ENCODE data around the gene CEP83.

The CEP83 gene

DNA sequence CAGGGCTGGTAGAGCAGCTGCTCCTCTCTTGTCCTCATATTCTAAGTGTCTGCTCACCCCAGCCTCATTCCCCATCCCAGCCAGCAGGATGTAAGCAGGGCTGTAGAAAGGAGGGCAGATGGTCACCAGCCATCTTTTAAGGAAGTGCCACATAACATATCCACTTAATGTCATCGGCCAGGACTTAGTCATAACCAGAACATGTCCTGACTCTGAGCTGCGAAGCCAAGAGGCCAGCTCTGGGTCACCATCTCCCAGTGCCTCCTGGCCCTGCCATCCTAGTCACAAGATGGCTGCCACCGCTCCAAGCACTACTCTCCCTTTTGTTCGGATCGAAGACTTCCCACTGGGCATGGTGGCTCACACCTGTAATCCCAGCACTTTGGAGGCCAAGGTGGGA lies 187.4 kb downstream of the CEP83 start:
- peak; percentile 47 for FAIRE-seq

DNA sequence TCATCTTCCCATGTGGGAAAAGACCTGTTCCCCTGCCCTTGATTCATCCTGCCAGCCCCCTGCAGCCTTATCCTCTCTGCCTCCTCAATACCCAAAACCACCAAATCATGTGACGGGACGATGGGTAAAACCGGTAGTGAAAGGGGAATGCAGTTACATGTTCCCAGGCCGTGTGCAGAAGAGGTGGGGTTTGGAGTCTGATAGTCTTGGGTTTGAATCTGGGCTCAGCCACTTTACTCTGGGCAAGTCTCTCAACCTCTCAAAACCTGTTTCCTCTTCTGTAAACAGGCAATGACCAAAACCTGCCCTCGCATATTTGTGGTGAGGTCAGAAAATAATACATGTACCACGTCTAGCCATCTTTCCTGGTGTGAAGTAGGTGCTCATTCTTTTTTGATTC lies 188.3 kb downstream of the CEP83 start:
- peak; percentile 94 for FAIRE-seq

More for the DNA sequence above, 187.4 kb downstream of the CEP83 start:
- no peak for DNase-seq (ENCODE audit: insufficient read length, low spot score)

DNA sequence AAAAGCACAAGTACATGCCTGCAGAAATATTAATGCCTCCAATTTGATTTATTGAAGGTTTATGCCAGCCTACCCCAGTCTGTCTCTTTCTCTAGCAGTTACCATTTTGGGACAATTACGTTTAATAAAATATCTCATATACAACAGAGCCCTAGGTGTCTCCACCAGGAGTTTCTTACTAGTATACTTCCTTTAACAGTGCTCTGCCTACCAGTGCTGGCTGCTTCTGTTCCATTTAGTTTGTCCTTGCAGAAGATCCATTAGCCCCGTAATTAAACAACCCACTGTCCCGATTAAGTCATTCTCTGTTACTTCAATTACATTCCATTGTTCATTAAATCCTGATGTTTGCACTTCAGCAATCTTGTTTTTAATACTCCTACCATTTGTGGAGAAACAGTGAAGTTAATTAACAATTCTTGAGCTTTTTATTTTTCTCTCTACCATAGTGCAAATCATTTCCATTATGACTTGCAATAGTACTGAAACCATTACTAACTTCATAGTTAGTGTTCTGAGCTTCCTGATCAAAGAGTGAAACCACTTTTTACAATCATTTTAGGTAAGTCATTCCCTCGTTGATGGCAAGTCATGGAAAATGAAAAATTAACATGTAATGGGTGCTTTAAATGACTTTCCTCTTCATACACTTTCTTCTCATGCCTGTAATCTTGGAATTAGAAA lies 190.2 kb downstream of the CEP83 start:
- no peak for DNase-seq (ENCODE audit: insufficient read length, low spot score)
- peak; percentile 83 for FAIRE-seq

More for the DNA sequence above, 188.3 kb downstream of the CEP83 start:
- DNase-seq (ENCODE audit: insufficient read length, low spot score) = no peak

DNA sequence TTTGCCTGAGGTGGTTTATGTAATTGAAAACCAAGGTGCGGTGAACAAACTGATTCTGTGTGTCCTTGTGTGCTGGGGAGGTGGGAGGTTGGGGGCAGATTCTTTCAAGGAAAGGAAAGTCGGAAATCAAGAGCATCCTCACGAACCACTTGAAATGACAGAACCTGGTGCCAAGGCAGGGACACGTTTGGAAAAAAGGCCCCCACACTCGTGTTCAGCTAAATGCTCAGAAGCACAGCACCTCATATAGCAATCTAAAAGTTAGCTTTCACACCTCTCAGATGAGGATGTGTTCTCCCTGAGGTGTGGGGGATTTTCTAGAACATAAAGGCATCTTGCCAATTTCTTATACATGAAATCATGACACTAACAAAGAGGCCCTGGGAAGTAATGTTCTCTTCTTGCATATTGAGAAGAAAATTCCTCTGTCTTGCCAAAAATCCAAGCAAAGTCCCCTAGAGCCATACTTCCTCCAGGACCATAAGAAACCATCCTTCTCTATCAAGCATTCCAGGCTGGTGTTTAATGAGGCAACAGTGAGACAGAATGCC lies 191.7 kb downstream of the CEP83 start:
- FAIRE-seq (peak; percentile 82), DNase-seq (ENCODE audit: insufficient read length, low spot score) (no peak)

DNA sequence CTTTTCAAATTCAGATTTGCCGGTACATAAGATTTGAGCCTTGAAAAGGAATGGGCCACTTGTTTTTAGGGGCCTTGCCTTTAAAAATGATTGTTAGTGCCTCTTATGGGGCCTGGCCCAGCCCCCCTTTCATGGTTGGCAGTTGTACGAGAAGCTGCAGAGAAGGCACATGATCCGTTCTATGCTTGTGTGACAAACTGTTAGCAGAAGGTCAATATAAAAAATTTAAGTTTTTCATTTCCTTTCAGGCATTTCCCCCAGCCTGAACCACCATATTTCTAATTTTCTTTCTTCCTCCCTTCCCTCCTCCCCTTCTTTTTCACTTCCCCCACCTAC lies 192.2 kb downstream of the CEP83 start:
- FAIRE-seq (peak; percentile 33), DNase-seq (ENCODE audit: insufficient read length, low spot score) (no peak)

DNA sequence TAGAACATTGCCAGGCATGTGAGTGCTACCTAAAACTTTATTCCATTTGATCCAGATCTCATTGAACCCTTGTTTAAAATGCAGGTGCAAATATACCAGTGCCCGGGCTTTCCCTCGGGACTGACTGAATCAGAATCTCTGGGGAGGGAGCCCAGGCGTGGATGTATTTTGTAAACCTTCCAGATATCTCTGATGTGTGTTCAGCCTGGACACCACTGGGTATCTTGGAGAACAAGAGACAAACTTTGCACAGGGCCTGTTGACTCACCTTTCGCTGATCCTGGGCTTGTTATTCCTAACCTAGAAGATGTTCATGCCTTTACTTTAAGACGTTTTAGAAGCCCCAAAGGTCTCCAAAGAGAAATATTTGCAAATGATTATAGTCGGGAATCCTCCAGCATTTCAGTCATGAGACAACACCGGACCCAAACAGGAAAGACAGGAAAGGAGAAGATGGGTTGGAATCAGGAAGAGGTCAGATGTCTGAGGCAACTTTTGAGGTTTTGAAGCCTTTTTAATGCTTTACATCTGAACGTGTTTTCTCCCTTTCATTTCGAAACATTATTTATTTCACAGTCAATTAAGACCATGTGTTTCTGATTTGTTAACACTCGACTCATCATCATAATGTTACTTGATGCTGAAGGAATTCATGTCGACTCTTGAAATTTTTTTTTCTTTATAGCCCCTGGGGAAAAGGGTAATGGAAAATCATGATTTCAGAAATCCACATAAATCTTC lies 192.7 kb downstream of the CEP83 start:
- FAIRE-seq (peak; percentile 80), DNase-seq (ENCODE audit: insufficient read length, low spot score) (no peak)

DNA sequence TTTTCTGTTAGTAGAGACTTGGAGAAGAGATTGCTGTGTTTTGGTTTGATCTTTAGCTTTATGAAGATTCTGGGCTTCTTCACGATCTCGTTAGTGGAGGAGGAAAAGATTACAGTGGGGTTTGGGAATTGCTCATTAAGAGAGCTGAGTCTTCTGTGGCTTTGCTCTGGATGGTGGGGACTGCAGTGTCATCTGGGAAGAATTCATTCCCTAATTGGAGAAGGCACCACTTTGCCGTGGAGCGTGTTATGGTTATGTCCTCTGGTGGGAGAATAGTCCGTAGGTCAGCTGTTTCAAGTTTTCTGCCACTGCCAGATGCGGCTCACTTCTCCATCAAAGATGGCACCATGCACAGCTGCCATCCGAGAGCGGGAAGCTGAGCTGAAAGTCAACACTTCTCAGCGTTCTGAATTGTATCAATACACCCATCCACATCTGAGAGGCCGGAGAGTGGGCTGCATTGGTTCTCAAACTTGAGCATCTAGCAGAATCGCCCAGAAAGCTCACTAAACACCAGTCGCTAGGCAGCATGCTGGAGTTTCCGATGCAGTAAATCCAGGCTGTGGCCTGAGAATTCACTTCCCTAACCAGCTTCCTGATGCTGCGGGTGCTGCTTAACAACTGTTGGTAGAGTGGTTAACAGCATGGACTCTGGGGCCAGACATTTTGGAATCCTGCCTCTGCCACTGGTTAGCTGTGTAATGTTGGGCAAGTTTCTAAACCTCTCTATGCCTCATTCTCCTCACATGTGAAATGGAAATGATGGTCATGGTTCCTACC lies 193.5 kb downstream of the CEP83 start:
- DNase-seq (ENCODE audit: insufficient read length, low spot score) (no peak), FAIRE-seq (no peak)

DNA sequence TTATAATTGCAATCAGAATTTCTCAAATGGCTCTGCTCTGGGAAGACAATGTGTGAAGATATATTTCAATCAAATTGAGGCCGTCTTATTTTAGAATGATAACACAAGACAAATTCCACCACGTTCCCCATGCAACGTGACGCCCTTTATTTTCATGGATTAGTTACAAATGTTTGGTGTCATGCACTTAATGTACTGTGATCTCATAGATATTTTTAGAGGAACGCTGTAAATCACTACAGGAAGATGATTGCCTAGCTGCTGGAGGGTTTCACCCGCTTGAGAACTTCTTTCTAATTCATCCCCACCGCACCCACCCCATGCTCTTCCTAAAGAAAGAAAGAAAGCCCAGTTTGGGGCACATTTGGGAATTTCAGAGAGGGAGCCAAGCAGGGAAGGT lies 194.1 kb downstream of the CEP83 start:
- FAIRE-seq = no peak

DNA sequence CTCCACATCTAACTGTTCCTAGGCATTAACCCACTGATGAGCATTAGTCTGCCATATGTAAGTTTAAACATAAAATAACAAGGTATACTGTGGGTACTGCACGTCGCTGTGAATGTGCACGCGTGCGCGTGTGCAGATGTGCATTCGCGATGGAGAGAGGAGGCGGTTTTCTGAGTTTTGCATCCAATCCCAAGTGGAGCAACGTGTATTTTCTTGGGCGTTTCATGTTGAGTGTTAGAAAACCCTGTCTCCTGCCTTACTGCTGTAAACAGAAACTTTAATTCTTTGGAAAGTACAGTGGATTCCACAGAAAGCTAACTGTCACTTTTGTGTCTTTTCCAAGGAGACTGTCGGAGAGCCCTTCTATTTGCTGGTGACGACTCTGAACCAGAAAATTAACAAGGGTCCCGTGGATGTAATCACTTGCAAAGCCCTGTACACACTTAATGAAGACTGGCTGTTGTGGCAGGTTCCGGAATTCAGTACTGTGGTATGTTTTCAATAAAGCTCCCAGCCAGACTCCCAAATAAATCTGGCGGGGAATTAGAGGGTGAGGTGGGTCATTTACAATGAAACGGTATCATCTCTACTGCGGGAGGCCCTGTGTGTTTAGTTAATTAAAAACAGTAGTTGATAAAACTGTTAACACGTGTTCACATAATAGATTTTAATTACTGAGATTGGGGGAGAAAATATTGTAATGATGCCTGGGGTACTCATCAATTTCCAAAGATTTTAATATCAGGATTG lies 194.8 kb downstream of the CEP83 start:
- FAIRE-seq = no peak
- no peak for DNase-seq (ENCODE audit: insufficient read length, low spot score)

More for the DNA sequence above, 194.1 kb downstream of the CEP83 start:
- no peak for DNase-seq (ENCODE audit: insufficient read length, low spot score)

DNA sequence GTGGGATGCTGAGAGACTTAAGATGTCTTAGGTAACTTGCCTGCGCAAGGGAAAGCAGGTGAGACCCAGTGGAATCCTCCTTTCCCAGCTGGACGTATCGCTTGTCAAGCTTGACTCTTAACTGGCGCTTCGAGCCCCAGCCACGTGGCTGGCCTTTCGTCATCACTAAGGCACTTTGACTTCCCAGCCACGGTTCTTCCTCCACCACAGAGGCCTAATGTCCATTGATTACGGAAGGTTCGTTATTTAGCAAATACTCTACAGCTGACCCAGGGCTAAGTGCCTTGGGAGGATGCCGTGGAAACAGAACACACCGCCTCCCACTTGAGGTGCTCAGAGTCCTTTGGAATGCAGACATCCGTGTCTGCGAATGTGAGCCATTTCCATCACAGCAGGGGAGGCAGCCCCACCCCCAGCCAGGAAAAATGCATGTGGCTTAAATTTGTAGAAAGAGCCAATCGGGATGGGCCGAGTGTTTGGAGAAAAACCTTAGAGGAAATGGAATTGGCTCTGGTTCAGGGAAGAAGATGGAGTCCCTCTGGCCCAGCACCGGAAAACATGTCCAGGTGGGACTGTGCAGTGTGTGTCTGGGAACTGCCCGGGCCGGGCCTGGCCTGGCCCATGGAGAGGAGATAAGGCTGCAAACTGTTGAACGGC lies 195.6 kb downstream of the CEP83 start:
- FAIRE-seq (no peak), DNase-seq (ENCODE audit: insufficient read length, low spot score) (no peak)

DNA sequence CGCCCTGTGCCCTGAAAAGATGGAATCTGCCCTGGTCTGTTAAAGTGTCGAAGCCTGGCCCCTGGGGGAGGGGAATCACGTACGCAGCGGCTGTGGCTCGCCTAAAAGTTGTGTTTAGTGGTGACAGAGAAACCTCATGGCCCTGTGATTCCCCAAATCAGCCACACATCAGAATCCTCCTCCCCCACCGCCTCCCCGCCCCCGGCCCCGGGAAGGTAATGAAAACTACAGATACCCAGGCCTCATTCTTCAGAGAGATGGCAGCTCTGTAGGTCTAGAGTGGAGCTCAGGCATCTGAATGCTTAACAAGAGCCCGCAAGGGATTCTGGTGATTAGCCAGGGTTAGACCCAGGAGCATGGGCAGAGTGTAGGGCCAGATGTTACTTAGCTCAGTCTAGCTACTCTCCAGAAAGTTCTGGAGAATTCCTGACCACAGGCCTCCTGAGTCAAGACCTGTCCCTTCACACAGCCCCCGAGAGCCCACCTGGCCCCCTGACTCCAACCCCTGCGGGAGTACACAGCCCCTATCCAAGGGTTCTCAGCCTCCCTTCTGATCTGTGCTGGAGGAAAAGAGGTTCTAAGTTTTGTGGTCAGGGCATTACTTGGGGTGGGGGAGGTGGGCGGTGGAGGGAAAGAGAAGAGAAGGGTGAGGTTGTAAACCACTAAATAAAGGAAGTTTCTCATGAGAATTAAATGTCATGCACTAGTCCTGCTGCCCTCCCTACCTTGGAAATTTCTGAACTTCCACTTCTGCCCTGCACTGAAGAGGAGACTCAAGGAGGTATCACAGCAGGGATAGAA lies 196.5 kb downstream of the CEP83 start:
- DNase-seq (ENCODE audit: insufficient read length, low spot score) (no peak), FAIRE-seq (peak; percentile 87)

DNA sequence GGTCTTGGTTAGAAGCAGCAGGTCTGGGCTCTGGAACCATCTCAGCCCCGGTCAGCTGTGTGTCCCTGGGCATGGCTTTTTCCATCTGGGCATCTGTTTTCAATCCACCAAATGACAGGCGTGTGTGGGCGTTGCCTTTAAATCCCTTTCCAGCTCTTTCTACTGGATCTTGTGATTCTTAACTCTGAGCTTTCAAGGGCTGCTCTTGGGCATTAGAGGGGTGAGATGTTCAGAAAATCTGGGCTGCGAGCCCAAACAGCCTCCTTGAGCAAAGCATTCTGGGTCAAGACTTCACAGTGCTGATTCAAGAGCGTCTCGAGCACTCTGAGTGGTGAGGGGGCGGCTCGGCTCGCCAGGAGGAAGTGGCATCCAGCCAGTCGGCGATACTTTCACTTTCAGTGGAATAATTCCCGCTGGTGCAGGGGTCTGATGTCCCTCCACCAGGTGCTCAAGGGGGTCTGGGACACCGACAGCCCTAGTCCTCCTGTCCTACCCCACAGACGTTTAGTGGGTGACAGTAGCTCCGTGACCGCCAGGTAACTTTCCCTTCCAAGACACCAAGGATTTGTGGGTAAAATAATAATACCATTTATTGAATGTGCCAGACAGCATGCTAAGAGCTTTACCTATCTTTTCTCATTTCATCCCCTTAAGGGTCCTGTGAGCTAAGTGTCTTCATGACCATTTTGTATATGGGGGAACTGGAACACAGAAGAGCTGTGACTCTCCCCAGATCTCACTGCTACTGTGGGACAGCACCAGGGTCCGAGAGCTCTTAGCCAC lies 197.2 kb downstream of the CEP83 start:
- DNase-seq (ENCODE audit: insufficient read length, low spot score) (peak; percentile 41), FAIRE-seq (peak; percentile 94)

DNA sequence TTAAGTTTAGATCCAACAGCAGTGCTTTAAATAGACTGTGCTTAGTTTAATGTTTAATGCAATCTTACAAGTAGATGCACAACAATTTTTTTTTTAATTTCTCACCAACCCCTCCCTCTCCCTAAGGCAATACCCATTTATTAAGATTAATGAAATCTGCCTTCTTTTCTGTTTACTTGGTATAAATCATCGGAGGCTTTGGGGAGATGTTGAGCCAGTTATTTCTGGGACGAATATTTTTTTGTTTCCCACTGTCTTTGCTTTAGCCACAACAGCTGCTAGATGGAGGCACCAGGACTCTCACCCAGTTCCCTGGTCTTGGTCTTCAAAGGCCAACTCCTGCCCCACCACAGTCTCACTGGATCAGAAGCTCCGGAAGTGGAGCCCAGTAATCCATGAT lies 197.9 kb downstream of the CEP83 start:
- FAIRE-seq = no peak
- DNase-seq (ENCODE audit: insufficient read length, low spot score) = no peak

DNA sequence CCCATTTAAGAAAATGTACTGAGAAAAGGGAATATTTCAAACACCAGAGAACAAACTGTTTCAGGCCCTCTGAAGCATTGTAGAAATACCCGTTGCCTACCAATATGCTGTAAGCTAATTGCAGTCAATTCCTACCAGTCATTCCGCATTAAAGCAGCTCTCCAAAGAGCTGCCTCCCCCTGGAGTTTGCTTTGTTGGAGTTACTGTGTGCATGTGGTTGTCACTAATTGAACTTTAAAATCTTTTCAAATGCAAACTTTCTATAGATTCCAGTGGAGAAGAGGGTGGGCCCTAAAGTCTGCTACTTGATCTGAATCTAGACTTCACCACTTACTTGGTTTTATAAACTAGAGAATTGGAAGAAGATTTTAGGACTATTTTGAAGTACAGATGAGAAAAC lies 198.5 kb downstream of the CEP83 start:
- FAIRE-seq = peak; percentile 51
- no peak for DNase-seq (ENCODE audit: insufficient read length, low spot score)

DNA sequence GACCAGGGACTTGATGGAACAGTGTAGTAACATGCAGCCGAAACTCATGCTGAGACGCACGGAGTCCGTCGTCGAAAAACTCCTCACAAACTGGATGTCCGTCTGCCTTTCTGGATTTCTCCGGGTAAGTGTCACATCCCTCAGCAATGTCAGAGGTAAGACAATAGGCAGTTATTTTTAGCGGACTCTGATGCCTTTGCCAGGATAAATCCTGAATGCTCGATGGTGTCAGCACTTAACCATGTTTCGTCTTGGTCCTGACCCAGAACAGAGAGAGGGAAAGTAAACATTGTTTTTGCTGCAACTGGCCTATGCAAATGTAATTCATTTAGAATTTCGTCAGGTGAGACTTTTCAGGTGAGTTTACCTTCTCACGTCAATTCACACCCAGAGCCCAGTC lies 198.9 kb downstream of the CEP83 start:
- FAIRE-seq = no peak
- no peak for DNase-seq (ENCODE audit: insufficient read length, low spot score)

DNA sequence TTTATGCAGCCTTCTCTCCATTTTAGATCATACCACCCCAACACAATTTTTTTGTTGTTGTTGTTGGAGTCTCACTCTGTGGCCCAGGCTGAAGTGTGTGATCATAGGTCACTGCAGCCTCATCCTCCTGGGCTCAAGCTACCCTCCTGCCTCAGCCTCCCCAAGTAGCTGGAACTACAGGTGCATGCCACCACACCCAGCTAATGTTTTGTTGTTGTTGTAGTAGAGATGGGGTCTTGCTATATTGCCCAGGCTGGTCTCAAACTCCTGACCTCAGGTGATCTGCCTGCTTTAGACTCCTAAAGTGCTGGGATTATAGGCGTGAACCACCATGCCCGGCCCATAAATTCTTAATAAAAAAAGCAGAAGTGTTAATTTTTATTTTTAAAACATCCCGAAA lies 199.7 kb downstream of the CEP83 start:
- no peak for FAIRE-seq
- no peak for DNase-seq (ENCODE audit: insufficient read length, low spot score)

DNA sequence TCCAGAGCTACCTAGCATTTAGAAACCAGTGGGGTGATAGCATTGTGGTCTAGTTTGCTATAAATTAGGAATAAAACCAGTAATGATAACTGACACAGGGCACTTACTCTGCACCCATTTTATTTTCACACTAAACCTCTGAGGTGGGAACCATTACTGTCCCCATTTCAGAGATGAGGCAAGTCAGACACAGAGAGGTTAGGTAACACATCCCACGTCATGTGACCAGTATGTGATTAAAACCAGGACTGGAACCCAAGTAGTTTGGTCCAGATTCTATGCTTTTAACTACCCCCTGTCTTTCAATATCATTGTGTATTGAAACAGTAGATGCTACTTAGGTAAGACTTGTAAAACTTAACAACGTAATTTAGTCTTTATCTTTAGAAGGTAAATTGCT lies 201.1 kb downstream of the CEP83 start:
- no peak for DNase-seq (ENCODE audit: insufficient read length, low spot score)
- peak; percentile 95 for FAIRE-seq

All from GM19239 (cell line).